K562 (cell line): ENCODE data around the gene ELK4. TPM values are rescaled to one million over a fixed set of nuclear protein-coding genes. Genes with fewer than 3 reads are reported as not detected.

Source experiments
- ARID1B ChIP-seq: fragments of 450-650 bp; IDR thresholded peaks from 2 replicates; pipeline ENCODE4 v1.6.1; 2016; ENCODE audit warnings: antibody characterized with exemption, mild to moderate bottlenecking, inconsistent platforms
- CREB3L1 ChIP-seq: fragments of 450-650 bp; IDR thresholded peaks from 2 replicates; pipeline ENCODE4 v1.6.1; 2014; ENCODE audit warnings: low read depth, mild to moderate bottlenecking, moderate library complexity, borderline replicate concordance
- E2F6 ChIP-seq, 2 experiments: IDR thresholded peaks; 2 replicates each; pipeline ENCODE4 v1.6.1; 2011; ENCODE audit warnings: borderline replicate concordance in 1 of 2, control low read depth in 1 of 2, low read depth in 1 of 2, low read length in 1 of 2, mild to moderate bottlenecking in 1 of 2, mixed read lengths in 1 of 2, moderate library complexity in 1 of 2; ENCODE audit not compliant: insufficient read depth in 1 of 2, insufficient read length in 1 of 2, poor library complexity in 1 of 2, severe bottlenecking in 1 of 2; ENCODE audit errors: extremely low read depth in 1 of 2
- FOXM1 ChIP-seq, 2 experiments: fragments of 450-650 bp in 1 of 2; sonication (generic) in 1 of 2; formaldehyde crosslinking in 1 of 2; IDR thresholded peaks; 2 replicates each; pipeline versions ENCODE4 v1.6.1 to v1.9.0; 2017 to 2022; ENCODE audit warnings: low read depth in 2 of 2, mild to moderate bottlenecking in 2 of 2, missing genetic modification reagents in 1 of 2, moderate library complexity in 1 of 2
- MAFK ChIP-seq: IDR thresholded peaks from 2 replicates; pipeline ENCODE4 v1.6.1; 2011; ENCODE audit warnings: low read length, improper control_type of control experiment
- MTA1 ChIP-seq: fragments of 450-650 bp; IDR thresholded peaks from 2 replicates; pipeline ENCODE4 v1.6.1; 2017; ENCODE audit warnings: borderline replicate concordance
- NEUROD1 ChIP-seq: fragments of 150-350 bp; IDR thresholded peaks from 2 replicates; pipeline ENCODE4 v1.6.1; 2014; ENCODE audit warnings: borderline replicate concordance, low read length, low read depth; ENCODE audit not compliant: partially characterized antibody
- NFIC ChIP-seq: fragments of 450-650 bp; IDR thresholded peaks from 2 replicates; pipeline ENCODE4 v1.6.1; 2017; ENCODE audit warnings: mild to moderate bottlenecking, inconsistent platforms
- NR2C1 ChIP-seq, 2 experiments: fragments of 450-650 bp; IDR thresholded peaks; 2 replicates each; pipeline ENCODE4 v1.6.1; 2017; ENCODE audit warnings: mild to moderate bottlenecking in 2 of 2, antibody characterized with exemption in 1 of 2, inconsistent platforms in 1 of 2, missing compliant biosample characterization in 1 of 2, missing genetic modification characterization in 1 of 2
- PCBP2 ChIP-seq: fragments of 200-400 bp; formaldehyde crosslinking; IDR thresholded peaks from 2 replicates; pipeline ENCODE4 v1.6.1; 2018; ENCODE audit warnings: low read length, low read depth, mild to moderate bottlenecking, moderate library complexity; ENCODE audit not compliant: poor library complexity, severe bottlenecking
- POLR2H ChIP-seq: IDR thresholded peaks from 2 replicates; pipeline ENCODE4 v1.6.1; 2016; ENCODE audit warnings: missing genetic modification characterization, low read depth, mild to moderate bottlenecking, control low read depth, missing compliant biosample characterization, moderate library complexity
- RAD21 ChIP-seq, 2 experiments: fragments of 250-450 bp in 1 of 2; fragments of 450-650 bp in 1 of 2; sonication (Bioruptor Pico) in 1 of 2; formaldehyde crosslinking in 1 of 2; IDR thresholded peaks in 1 of 2; conservative IDR thresholded peaks in 1 of 2; 2 replicates each; pipeline versions ENCODE4 v1.4.0 to v1.8.0; 2020 to 2022; ENCODE audit warnings: mild to moderate bottlenecking in 2 of 2, moderate library complexity in 1 of 2
- SLC30A9 ChIP-seq: fragments of 250-450 bp; sonication (Bioruptor Pico); IDR thresholded peaks from 2 replicates; pipeline ENCODE4 v1.8.0; 2022; ENCODE audit warnings: mild to moderate bottlenecking, moderate library complexity
- USF1 ChIP-seq: sonication (generic); formaldehyde crosslinking; IDR thresholded peaks from 2 replicates; pipeline ENCODE4 v1.9.0; 2022; ENCODE audit warnings: mild to moderate bottlenecking, missing genetic modification reagents
- ZNF140 ChIP-seq: fragments of 250-450 bp; sonication (Bioruptor Pico); IDR thresholded peaks from 2 replicates; pipeline ENCODE4 v1.8.0; 2021; ENCODE audit warnings: moderate library complexity, mild to moderate bottlenecking, inconsistent platforms
- ZNF232 ChIP-seq: sonication (generic); formaldehyde crosslinking; IDR thresholded peaks from 2 replicates; pipeline ENCODE4 v1.8.0; 2022; ENCODE audit warnings: mild to moderate bottlenecking, missing genetic modification reagents
- polyA plus RNA-seq, 8 experiments: library from polyadenylated mRNA; depleted of rRNA in 4 of 8; stranded (reverse) in 5 of 8; unstranded in 3 of 8; fragments of >200 nt; fragmentation: Nextera tagmentation in 2 of 8; fragmentation: Illumina TruSeq in 1 of 8; extraction: Ambion mirVana in 2 of 8; extraction: Trizol in 1 of 8; gene quantifications; 2 replicates each; pipeline versions ENCODE4 v1.2.1 to v1.2.3, GENCODE V29; 2011 to 2014; ENCODE audit warnings: inconsistent platforms in 1 of 8, missing spikeins in 1 of 8
- total RNA-seq, 7 experiments: library from RNA; depleted of rRNA in 6 of 7; stranded (reverse); fragments of >200 nt in 6 of 7; fragmentation: Illumina TruSeq in 2 of 7; extraction: Trizol in 2 of 7; gene quantifications; 2 replicates each; pipeline versions ENCODE4 v1.2.1 to v1.2.3, GENCODE V29; 2011 to 2021; ENCODE audit warnings: low replicate concordance in 1 of 7
- TF ChIP-seq, protein P1 (sequence below): fragments of 450-650 bp; IDR thresholded peaks from 2 replicates; pipeline ENCODE4 v1.6.1; 2017; ENCODE audit warnings: antibody characterized with exemption
- TF ChIP-seq, protein P2 (sequence below): fragments of 450-650 bp; formaldehyde crosslinking; IDR thresholded peaks from 2 replicates; pipeline ENCODE4 v1.4.0; 2022; ENCODE audit warnings: missing genetic modification characterization

Gene ELK4
- total and polyA plus RNA-seq, 9 of the 15 experiments (the other 6 are each of a cell fraction or from before 2014, with no cell fraction given): 2.0 to 21.7 (median 9.2) TPM

- TF ChIP-seq PCBP2 (no peak), RAD21 (CRISPR knock-in tag; conservative IDR thresholded peaks at IDR 0.05 in 1 of 2, IDR thresholded peaks at IDR 0.05 in 1 of 2) (no peak), MTA1 (peak; percentile 91), POLR2H (tag) (no peak), CREB3L1 (peak; percentile 49; the same call in 1 of the 2 replicates), SLC30A9 (CRISPR knock-in tag) (no peak), ZNF232 (CRISPR knock-in tag) (0 out of 2 replicates have a peak, but pooled peaks have one; percentile 15), E2F6 (IDR thresholded peaks at IDR 0.05; ENCODE audit: borderline replicate concordance in 1 of 2, extremely low read depth in 1 of 2, insufficient read depth in 1 of 2, insufficient read length in 1 of 2, low read depth in 1 of 2, low read length in 1 of 2, poor library complexity in 1 of 2, severe bottlenecking in 1 of 2) (peak in 1 of 2 experiments; percentile 19), NR2C1 (IDR thresholded peaks at IDR 0.05) (peak; percentile 30; the same call in 1 of the 2 replicates), NR2C1 (tag; IDR thresholded peaks at IDR 0.05) (peak; percentile 68), MAFK (peak; percentile 98), ARID1B (peak; percentile 99), USF1 (0 out of 2 replicates have a peak, but pooled peaks have one; percentile 2), ZNF140 (CRISPR knock-in tag) (0 out of 2 replicates have a peak, but pooled peaks have one; percentile 53), NEUROD1 (peak; percentile 87), FOXM1 (IDR thresholded peaks at IDR 0.05; ENCODE audit: low read depth) (peak; percentile 95), FOXM1 (CRISPR knock-in tag; IDR thresholded peaks at IDR 0.05; ENCODE audit: low read depth) (no peak), NFIC (peak; percentile 98)
- TF ChIP-seq, protein P1, sequence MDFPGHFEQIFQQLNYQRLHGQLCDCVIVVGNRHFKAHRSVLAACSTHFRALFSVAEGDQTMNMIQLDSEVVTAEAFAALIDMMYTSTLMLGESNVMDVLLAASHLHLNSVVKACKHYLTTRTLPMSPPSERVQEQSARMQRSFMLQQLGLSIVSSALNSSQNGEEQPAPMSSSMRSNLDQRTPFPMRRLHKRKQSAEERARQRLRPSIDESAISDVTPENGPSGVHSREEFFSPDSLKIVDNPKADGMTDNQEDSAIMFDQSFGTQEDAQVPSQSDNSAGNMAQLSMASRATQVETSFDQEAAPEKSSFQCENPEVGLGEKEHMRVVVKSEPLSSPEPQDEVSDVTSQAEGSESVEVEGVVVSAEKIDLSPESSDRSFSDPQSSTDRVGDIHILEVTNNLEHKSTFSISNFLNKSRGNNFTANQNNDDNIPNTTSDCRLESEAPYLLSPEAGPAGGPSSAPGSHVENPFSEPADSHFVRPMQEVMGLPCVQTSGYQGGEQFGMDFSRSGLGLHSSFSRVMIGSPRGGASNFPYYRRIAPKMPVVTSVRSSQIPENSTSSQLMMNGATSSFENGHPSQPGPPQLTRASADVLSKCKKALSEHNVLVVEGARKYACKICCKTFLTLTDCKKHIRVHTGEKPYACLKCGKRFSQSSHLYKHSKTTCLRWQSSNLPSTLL: no peak
- TF ChIP-seq, protein P2, sequence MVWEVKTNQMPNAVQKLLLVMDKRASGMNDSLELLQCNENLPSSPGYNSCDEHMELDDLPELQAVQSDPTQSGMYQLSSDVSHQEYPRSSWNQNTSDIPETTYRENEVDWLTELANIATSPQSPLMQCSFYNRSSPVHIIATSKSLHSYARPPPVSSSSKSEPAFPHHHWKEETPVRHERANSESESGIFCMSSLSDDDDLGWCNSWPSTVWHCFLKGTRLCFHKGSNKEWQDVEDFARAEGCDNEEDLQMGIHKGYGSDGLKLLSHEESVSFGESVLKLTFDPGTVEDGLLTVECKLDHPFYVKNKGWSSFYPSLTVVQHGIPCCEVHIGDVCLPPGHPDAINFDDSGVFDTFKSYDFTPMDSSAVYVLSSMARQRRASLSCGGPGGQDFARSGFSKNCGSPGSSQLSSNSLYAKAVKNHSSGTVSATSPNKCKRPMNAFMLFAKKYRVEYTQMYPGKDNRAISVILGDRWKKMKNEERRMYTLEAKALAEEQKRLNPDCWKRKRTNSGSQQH (CRISPR knock-in tag): peak; percentile 52; the same call in 1 of the 2 replicates
These were observed 46.7 kb upstream of the ELK4 start (continued) for GRCh38 chr1:205678286-205679111.
